WTC11 (cell line): Measurements from ENCODE around the gene RBPJ. TPM values are rescaled to one million over a fixed set of nuclear protein-coding genes. Genes with fewer than 3 reads are reported as not detected.

Source experiments
- ATAC-seq: fragments of 200-7000 bp; cut with Tn5 transposase; 2 replicates; pipeline ENCODE4 v1.10.0; 2021; ENCODE audit warnings: mild to moderate bottlenecking, moderate library complexity
- CTCF ChIA-PET: fragments of 300-600 bp; sonication (Branson Sonifier 250); formaldehyde crosslinking; loops from one replicate; lab custom pipeline; 2021; ENCODE audit warnings: antibody characterized with exemption; lab: Charles Lee
- POLR2A ChIA-PET: fragments of 350-600 bp; sonication (Branson Sonifier 250); formaldehyde crosslinking; loops from one replicate; lab custom pipeline; 2021; ENCODE audit warnings: antibody characterized with exemption; lab: Charles Lee
- DNase-seq: peaks from one replicate; pipeline ENCODE4 v3.0.0; 2021; ENCODE audit warnings: low spot score
- H3K27ac Mint-ChIP-seq: 2 replicates; pipeline ENCODE4 v1.8.0; 2021; ENCODE audit warnings: mixed read lengths
- H3K27me3 Mint-ChIP-seq: 2 replicates; pipeline ENCODE4 v1.8.0; 2021; ENCODE audit warnings: low read depth, mild to moderate bottlenecking, moderate library complexity, mixed read lengths
- H3K36me3 Mint-ChIP-seq: 2 replicates; pipeline ENCODE4 v1.8.0; 2021; ENCODE audit warnings: mixed read lengths
- H3K4me1 Mint-ChIP-seq: 2 replicates; pipeline ENCODE4 v1.8.0; 2022; ENCODE audit warnings: mixed read lengths
- H3K4me3 Mint-ChIP-seq: 2 replicates; pipeline ENCODE4 v1.8.0; 2021; ENCODE audit warnings: mild to moderate bottlenecking, moderate library complexity, mixed read lengths
- H3K9me3 Mint-ChIP-seq: 2 replicates; pipeline ENCODE4 v1.8.0; 2021; ENCODE audit warnings: mixed read lengths
- AR ChIP-seq: fragments of 250-450 bp; sonication (Bioruptor Pico); IDR thresholded peaks from 2 replicates; pipeline ENCODE4 v1.9.0; 2021; ENCODE audit warnings: mild to moderate bottlenecking
- ATF1 ChIP-seq: sonication (generic); formaldehyde crosslinking; IDR thresholded peaks from 2 replicates; pipeline ENCODE4 v1.8.1; 2023; ENCODE audit warnings: mild to moderate bottlenecking, moderate library complexity, missing genetic modification reagents
- CREM ChIP-seq: sonication (generic); formaldehyde crosslinking; IDR thresholded peaks from 2 replicates; pipeline ENCODE4 v1.8.1; 2022; ENCODE audit warnings: mild to moderate bottlenecking, missing genetic modification reagents, moderate library complexity
- FOXJ3 ChIP-seq: sonication (generic); formaldehyde crosslinking; IDR thresholded peaks from 2 replicates; pipeline ENCODE4 v1.9.0; 2021; ENCODE audit warnings: missing genetic modification reagents, mild to moderate bottlenecking, borderline replicate concordance
- FOXP1 ChIP-seq: sonication (generic); formaldehyde crosslinking; IDR thresholded peaks from 2 replicates; pipeline ENCODE4 v1.8.0; 2022; ENCODE audit warnings: missing genetic modification reagents, mild to moderate bottlenecking, moderate library complexity, borderline replicate concordance
- JAZF1 ChIP-seq: fragments of 250-450 bp; sonication (Bioruptor Pico); IDR thresholded peaks from 2 replicates; pipeline ENCODE4 v1.9.0; 2021; ENCODE audit warnings: moderate library complexity, mild to moderate bottlenecking, inconsistent platforms
- KAT7 ChIP-seq: sonication (generic); formaldehyde crosslinking; IDR thresholded peaks from 2 replicates; pipeline ENCODE4 v1.8.1; 2023; ENCODE audit warnings: missing genetic modification reagents, mild to moderate bottlenecking, borderline replicate concordance
- NR1H2 ChIP-seq: sonication (generic); formaldehyde crosslinking; IDR thresholded peaks from 2 replicates; pipeline ENCODE4 v1.9.0; 2021; ENCODE audit warnings: mild to moderate bottlenecking, moderate library complexity, missing genetic modification reagents
- NR3C1 ChIP-seq: sonication (generic); formaldehyde crosslinking; conservative IDR thresholded peaks from 2 replicates; pipeline ENCODE4 v1.8.1; 2023; ENCODE audit warnings: low read depth, mild to moderate bottlenecking, missing genetic modification reagents
- RELA ChIP-seq: sonication (generic); formaldehyde crosslinking; IDR thresholded peaks from 2 replicates; pipeline ENCODE4 v1.8.1; 2022; ENCODE audit warnings: missing genetic modification reagents, mild to moderate bottlenecking, borderline replicate concordance
- SOX15 ChIP-seq: fragments of 250-450 bp; sonication (Bioruptor Pico); IDR thresholded peaks from 2 replicates; pipeline ENCODE4 v1.9.0; 2021; ENCODE audit warnings: mild to moderate bottlenecking
- ZNF232 ChIP-seq: sonication (generic); formaldehyde crosslinking; IDR thresholded peaks from 2 replicates; pipeline ENCODE4 v1.8.0; 2022; ENCODE audit warnings: mild to moderate bottlenecking, missing genetic modification reagents
- ZNF263 ChIP-seq: sonication (generic); formaldehyde crosslinking; IDR thresholded peaks from 2 replicates; pipeline ENCODE4 v1.8.1; 2022; ENCODE audit warnings: low read depth, mild to moderate bottlenecking, moderate library complexity, missing genetic modification reagents
- ZNF671 ChIP-seq: fragments of 250-450 bp; sonication (Bioruptor Pico); IDR thresholded peaks from 2 replicates; pipeline ENCODE4 v1.8.0; 2021; ENCODE audit warnings: mild to moderate bottlenecking
- total RNA-seq: library from RNA; stranded (reverse); gene quantifications from 3 replicates; pipeline ENCODE4 v1.2.3, GENCODE V29; 2021
- TF ChIP-seq, protein P1 (sequence below): sonication (generic); formaldehyde crosslinking; IDR thresholded peaks from 2 replicates; pipeline ENCODE4 v1.8.0; 2023; ENCODE audit warnings: missing genetic modification reagents, mild to moderate bottlenecking, borderline replicate concordance
- TF ChIP-seq, protein P2 (sequence below): fragments of 250-450 bp; sonication (Bioruptor Pico); IDR thresholded peaks from 2 replicates; pipeline ENCODE4 v1.9.0; 2021; ENCODE audit warnings: moderate library complexity, mild to moderate bottlenecking, inconsistent platforms, borderline replicate concordance
- TF ChIP-seq, protein P3 (sequence below): sonication (generic); formaldehyde crosslinking; IDR thresholded peaks from 2 replicates; pipeline ENCODE4 v1.8.1; 2022; ENCODE audit warnings: mild to moderate bottlenecking, moderate library complexity, missing genetic modification reagents

The RBPJ gene
- total RNA-seq, 1 experiment from 2014 or later: 163 TPM

DNA sequence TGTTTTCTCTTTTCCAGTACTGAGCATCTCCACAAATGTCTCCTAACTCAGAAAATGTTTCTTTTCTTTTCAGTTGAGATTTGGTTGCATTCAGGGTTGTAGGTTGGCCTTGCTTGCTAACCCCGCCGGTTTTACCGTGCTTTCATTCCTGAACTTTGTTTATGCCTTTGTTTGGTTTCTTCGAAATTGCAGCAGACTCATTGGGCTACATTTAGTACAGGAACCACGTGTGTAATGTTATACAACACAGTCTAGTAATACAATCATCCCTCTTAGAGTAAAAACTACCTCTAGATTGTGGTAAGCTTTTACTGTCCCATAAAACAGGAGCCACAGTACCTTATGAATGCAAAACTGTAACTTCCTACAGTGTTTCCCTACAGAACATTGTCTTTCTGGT lies 111.6 kb downstream of the RBPJ start (continued):
- no peak for TF ChIP-seq JAZF1 (CRISPR knock-in tag)
- TF ChIP-seq, all 79 proteins: peak for 0

DNA sequence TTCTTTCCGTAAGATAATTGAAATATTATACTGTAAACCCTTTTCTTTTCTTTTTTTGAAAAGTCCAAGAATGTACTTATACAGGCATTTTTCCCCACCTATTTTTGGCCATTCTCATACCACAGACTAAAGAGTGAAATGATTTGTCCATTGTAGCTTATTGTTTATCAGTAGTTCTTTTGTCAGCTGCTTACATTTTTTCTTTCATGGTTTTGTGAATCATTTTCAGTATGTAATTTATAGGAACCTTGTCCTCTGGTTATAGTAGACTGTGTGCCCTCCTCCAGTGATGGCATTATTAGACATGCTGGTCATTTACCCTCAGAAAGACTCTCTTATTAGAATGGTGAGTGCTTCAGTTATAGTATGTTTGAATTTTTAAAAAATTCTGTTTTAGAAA lies 112.7 kb downstream of the RBPJ start:
- ATAC-seq (no peak), DNase-seq (no peak)
- TF ChIP-seq AR (no peak), KAT7 (CRISPR knock-in tag) (no peak), NR1H2 (CRISPR knock-in tag) (no peak), FOXJ3 (CRISPR knock-in tag) (no peak), RELA (CRISPR knock-in tag) (no peak), ZNF232 (no peak), NR3C1 (CRISPR knock-in tag) (no peak), FOXP1 (no peak), ATF1 (CRISPR knock-in tag) (no peak), SOX15 (CRISPR knock-in tag) (no peak), ZNF263 (CRISPR knock-in tag) (no peak), ZNF671 (CRISPR knock-in tag) (no peak), CREM (CRISPR knock-in tag) (no peak)
- TF ChIP-seq, protein P1, sequence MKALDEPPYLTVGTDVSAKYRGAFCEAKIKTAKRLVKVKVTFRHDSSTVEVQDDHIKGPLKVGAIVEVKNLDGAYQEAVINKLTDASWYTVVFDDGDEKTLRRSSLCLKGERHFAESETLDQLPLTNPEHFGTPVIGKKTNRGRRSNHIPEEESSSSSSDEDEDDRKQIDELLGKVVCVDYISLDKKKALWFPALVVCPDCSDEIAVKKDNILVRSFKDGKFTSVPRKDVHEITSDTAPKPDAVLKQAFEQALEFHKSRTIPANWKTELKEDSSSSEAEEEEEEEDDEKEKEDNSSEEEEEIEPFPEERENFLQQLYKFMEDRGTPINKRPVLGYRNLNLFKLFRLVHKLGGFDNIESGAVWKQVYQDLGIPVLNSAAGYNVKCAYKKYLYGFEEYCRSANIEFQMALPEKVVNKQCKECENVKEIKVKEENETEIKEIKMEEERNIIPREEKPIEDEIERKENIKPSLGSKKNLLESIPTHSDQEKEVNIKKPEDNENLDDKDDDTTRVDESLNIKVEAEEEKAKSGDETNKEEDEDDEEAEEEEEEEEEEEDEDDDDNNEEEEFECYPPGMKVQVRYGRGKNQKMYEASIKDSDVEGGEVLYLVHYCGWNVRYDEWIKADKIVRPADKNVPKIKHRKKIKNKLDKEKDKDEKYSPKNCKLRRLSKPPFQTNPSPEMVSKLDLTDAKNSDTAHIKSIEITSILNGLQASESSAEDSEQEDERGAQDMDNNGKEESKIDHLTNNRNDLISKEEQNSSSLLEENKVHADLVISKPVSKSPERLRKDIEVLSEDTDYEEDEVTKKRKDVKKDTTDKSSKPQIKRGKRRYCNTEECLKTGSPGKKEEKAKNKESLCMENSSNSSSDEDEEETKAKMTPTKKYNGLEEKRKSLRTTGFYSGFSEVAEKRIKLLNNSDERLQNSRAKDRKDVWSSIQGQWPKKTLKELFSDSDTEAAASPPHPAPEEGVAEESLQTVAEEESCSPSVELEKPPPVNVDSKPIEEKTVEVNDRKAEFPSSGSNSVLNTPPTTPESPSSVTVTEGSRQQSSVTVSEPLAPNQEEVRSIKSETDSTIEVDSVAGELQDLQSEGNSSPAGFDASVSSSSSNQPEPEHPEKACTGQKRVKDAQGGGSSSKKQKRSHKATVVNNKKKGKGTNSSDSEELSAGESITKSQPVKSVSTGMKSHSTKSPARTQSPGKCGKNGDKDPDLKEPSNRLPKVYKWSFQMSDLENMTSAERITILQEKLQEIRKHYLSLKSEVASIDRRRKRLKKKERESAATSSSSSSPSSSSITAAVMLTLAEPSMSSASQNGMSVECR (CRISPR knock-in tag): no peak
- TF ChIP-seq, protein P2, sequence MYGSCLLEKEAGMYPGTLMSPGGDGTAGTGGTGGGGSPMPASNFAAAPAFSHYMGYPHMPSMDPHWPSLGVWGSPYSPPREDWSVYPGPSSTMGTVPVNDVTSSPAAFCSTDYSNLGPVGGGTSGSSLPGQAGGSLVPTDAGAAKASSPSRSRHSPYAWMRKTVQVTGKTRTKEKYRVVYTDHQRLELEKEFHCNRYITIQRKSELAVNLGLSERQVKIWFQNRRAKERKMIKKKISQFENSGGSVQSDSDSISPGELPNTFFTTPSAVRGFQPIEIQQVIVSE (CRISPR knock-in tag): no peak
- TF ChIP-seq, protein P3, sequence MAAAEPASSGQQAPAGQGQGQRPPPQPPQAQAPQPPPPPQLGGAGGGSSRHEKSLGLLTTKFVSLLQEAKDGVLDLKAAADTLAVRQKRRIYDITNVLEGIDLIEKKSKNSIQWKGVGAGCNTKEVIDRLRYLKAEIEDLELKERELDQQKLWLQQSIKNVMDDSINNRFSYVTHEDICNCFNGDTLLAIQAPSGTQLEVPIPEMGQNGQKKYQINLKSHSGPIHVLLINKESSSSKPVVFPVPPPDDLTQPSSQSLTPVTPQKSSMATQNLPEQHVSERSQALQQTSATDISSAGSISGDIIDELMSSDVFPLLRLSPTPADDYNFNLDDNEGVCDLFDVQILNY (CRISPR knock-in tag): no peak
- no peak overlapping the region for H3K27ac Mint-ChIP-seq
- H3K4me1 Mint-ChIP-seq: no peaks in the 10 kb centered on the region
- ChIA-PET CTCF (no interaction called here), POLR2A (no interaction called here)
- no peaks in the 10 kb centered on the region for H3K9me3 Mint-ChIP-seq
- H3K36me3 Mint-ChIP-seq: peaks cover 77% of the 10 kb centered on the region
- H3K27me3 Mint-ChIP-seq: no peaks in the 10 kb centered on the region
- H3K4me3 Mint-ChIP-seq: no peak overlapping the region
